OCI-LY7 (cell line): ENCODE results near the gene DNAJC18.

Experiments
- EZH2phosphoT487 ChIP-seq: fragments of 200-600 bp; sonication (generic); IDR thresholded peaks from 2 replicates; pipeline ENCODE4 v1.6.1; 2018; ENCODE audit warnings: low read depth, borderline replicate concordance, mild to moderate bottlenecking, mixed run types, antibody characterized with exemption, low read length, moderate library complexity, mixed read lengths
- TF ChIP-seq, protein P1 (sequence below): fragments of 200-600 bp; sonication (generic); conservative IDR thresholded peaks from 2 replicates; pipeline ENCODE4 v1.5.1; 2014; ENCODE audit warnings: mild to moderate bottlenecking, antibody characterized with exemption, low read length, moderate library complexity, mixed read lengths

DNA sequence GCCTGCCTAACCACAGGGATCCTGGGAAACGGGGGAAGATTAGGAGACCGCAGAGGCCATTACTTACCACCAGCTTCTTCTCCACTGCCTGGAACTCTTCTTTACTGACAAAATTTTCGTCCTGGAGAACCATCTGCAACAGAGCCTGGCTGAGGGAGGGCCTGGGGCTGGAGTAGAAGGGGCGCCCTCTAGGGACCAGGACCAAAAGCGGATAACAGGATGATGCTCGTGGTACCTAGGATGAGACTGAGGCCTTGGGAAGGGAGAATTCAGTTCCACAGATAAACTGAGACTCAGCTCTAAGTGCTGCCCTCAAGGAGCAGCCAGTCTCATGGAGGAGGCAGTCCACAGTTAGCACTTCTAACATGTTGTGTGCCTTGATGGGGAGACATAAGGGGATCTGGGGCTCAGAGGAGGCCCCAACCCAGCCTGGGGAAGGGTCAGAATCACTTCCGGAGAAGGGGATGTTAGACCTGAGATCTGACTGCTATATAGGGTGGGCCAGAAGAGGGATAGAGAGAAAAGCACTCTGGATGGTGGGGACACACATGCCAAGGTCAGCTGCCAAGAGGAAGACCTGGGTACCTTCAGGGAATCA, 36.7 kb downstream of the DNAJC18 start:
- TF ChIP-seq, protein P1, sequence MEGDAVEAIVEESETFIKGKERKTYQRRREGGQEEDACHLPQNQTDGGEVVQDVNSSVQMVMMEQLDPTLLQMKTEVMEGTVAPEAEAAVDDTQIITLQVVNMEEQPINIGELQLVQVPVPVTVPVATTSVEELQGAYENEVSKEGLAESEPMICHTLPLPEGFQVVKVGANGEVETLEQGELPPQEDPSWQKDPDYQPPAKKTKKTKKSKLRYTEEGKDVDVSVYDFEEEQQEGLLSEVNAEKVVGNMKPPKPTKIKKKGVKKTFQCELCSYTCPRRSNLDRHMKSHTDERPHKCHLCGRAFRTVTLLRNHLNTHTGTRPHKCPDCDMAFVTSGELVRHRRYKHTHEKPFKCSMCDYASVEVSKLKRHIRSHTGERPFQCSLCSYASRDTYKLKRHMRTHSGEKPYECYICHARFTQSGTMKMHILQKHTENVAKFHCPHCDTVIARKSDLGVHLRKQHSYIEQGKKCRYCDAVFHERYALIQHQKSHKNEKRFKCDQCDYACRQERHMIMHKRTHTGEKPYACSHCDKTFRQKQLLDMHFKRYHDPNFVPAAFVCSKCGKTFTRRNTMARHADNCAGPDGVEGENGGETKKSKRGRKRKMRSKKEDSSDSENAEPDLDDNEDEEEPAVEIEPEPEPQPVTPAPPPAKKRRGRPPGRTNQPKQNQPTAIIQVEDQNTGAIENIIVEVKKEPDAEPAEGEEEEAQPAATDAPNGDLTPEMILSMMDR, result peak; percentile 88
- TF ChIP-seq EZH2phosphoT487, result no peak
